Upper lobe of left lung (tissue), 4 donors: ENCODE results near the gene PDZD2.

Source experiments
- CTCF ChIP-seq, 6 experiments: fragments of 450-650 bp in 4 of 6; fragments of 200-600 bp in 2 of 6; sonication (generic) in 2 of 6; IDR thresholded peaks; one replicate each; pipeline ENCODE4 v1.5.1; 2016 to 2019; ENCODE audit warnings: antibody characterized with exemption in 6 of 6
- EP300 ChIP-seq, 4 donors: sonication (generic); formaldehyde crosslinking; IDR thresholded peaks; one replicate each; pipeline ENCODE4 v1.5.1; 2017; ENCODE audit warnings: antibody characterized with exemption in 4 of 4, control low read depth in 2 of 4
- POLR2A ChIP-seq, 4 donors: fragments of 450-650 bp; IDR thresholded peaks; one replicate each; pipeline ENCODE4 v1.5.1; 2016 to 2017; ENCODE audit warnings: antibody characterized with exemption in 4 of 4, mild to moderate bottlenecking in 2 of 4
- POLR2AphosphoS5 ChIP-seq, 2 donors: sonication (generic); formaldehyde crosslinking; IDR thresholded peaks; one replicate each; pipeline ENCODE4 v1.5.1; 2017; ENCODE audit warnings: antibody characterized with exemption in 2 of 2

- TF ChIP-seq CTCF (IDR thresholded peaks at IDR 0.05) = no peak
- TF ChIP-seq EP300 (IDR thresholded peaks at IDR 0.05) = no peak
- TF ChIP-seq POLR2A (IDR thresholded peaks at IDR 0.05) = no peak
- no peak for TF ChIP-seq POLR2AphosphoS5 (IDR thresholded peaks at IDR 0.05)
These were observed 487.8 kb downstream of the PDZD2 start for GRCh38 chr5:32126691-32127090.
